Measurements from ENCODE around the gene ITPR2.

Gene ITPR2

GRCh38 chr12:26466726-26467125, 366.3 kb downstream of the ITPR2 start:
- H3K27ac ChIP-seq (replicated peaks) = no peak overlapping the region
- no peaks in the 10 kb centered on the region for H3K27me3 ChIP-seq (ENCODE audit: insufficient read depth, poor library complexity, severe bottlenecking)
- no peak overlapping the region for H3K4me3 ChIP-seq (replicated peaks; ENCODE audit: insufficient read depth, low read length)
- DNase-seq (ENCODE audit: low read depth in 1 of 2, low spot score in 1 of 2) = no peak
- TF ChIP-seq GABPA (IDR thresholded peaks at IDR 0.05; ENCODE audit: low read depth) (no peak), POLR2AphosphoS5 (IDR thresholded peaks at IDR 0.05; ENCODE audit: low read depth) (no peak), SPI1 (IDR thresholded peaks at IDR 0.05; ENCODE audit: borderline replicate concordance, low read depth) (no peak), CTCF (IDR thresholded peaks at IDR 0.05; ENCODE audit: insufficient read depth, low read length) (no peak)
- TF ChIP-seq, protein P1, sequence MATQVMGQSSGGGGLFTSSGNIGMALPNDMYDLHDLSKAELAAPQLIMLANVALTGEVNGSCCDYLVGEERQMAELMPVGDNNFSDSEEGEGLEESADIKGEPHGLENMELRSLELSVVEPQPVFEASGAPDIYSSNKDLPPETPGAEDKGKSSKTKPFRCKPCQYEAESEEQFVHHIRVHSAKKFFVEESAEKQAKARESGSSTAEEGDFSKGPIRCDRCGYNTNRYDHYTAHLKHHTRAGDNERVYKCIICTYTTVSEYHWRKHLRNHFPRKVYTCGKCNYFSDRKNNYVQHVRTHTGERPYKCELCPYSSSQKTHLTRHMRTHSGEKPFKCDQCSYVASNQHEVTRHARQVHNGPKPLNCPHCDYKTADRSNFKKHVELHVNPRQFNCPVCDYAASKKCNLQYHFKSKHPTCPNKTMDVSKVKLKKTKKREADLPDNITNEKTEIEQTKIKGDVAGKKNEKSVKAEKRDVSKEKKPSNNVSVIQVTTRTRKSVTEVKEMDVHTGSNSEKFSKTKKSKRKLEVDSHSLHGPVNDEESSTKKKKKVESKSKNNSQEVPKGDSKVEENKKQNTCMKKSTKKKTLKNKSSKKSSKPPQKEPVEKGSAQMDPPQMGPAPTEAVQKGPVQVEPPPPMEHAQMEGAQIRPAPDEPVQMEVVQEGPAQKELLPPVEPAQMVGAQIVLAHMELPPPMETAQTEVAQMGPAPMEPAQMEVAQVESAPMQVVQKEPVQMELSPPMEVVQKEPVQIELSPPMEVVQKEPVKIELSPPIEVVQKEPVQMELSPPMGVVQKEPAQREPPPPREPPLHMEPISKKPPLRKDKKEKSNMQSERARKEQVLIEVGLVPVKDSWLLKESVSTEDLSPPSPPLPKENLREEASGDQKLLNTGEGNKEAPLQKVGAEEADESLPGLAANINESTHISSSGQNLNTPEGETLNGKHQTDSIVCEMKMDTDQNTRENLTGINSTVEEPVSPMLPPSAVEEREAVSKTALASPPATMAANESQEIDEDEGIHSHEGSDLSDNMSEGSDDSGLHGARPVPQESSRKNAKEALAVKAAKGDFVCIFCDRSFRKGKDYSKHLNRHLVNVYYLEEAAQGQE (IDR thresholded peaks at IDR 0.05; ENCODE audit: insufficient replicate concordance, low read depth) = no peak

- no peaks in the 10 kb centered on the region for H3K27me3 ChIP-seq (ENCODE audit: insufficient read depth, poor library complexity, severe bottlenecking)
These were observed 367.4 kb downstream of the ITPR2 start for GRCh38 chr12:26465419-26466097.

DNA sequence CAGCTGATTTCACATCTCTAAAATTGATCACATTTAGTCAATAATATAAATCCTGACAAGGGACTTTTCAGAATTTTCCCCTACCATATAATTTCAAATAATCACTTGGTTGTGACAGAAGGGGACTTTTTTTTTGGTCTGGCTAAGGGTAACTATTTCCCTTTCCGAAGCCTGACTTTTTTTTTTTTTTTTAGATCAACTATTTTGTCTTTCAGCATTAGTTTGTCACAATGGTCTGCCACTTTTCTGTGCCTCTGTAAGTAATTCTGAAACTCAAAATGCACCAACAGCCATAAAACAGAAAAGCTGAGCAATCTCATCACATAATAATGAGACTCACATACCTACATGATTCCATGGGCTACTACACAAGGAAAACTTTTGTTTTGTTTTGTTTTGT, 371.2 kb downstream of the ITPR2 start:
- no peak for DNase-seq (ENCODE audit: low read depth in 1 of 2, low spot score in 1 of 2)
- no peak overlapping the region for H3K27ac ChIP-seq (replicated peaks)
- no peak overlapping the region for H3K4me3 ChIP-seq (replicated peaks; ENCODE audit: insufficient read depth, low read length)
- TF ChIP-seq POLR2AphosphoS5 (IDR thresholded peaks at IDR 0.05; ENCODE audit: low read depth) (no peak), SPI1 (IDR thresholded peaks at IDR 0.05; ENCODE audit: borderline replicate concordance, low read depth) (no peak), GABPA (IDR thresholded peaks at IDR 0.05; ENCODE audit: low read depth) (no peak), CTCF (IDR thresholded peaks at IDR 0.05; ENCODE audit: insufficient read depth, low read length) (no peak)
- TF ChIP-seq, protein P1 (IDR thresholded peaks at IDR 0.05; ENCODE audit: insufficient replicate concordance, low read depth) = no peak
- no peaks in the 10 kb centered on the region for H3K27me3 ChIP-seq (ENCODE audit: insufficient read depth, poor library complexity, severe bottlenecking)

More at GRCh38 chr12:26465419-26466097, 367.4 kb downstream of the ITPR2 start:
- TF ChIP-seq CTCF (IDR thresholded peaks at IDR 0.05; ENCODE audit: insufficient read depth, low read length) = no peak
- no peak for TF ChIP-seq POLR2AphosphoS5 (IDR thresholded peaks at IDR 0.05; ENCODE audit: low read depth)
- no peak for TF ChIP-seq GABPA (IDR thresholded peaks at IDR 0.05; ENCODE audit: low read depth)
- no peak for TF ChIP-seq SPI1 (IDR thresholded peaks at IDR 0.05; ENCODE audit: borderline replicate concordance, low read depth)
- TF ChIP-seq, protein P1 (IDR thresholded peaks at IDR 0.05; ENCODE audit: insufficient replicate concordance, low read depth) = no peak
- H3K27ac ChIP-seq (replicated peaks) = no peak overlapping the region
- H3K4me3 ChIP-seq (replicated peaks; ENCODE audit: insufficient read depth, low read length) = no peak overlapping the region
- DNase-seq (ENCODE audit: low read depth in 1 of 2, low spot score in 1 of 2) = no peak

Data from HL-60 (cell line).